PC-9 (cell line): ENCODE data around the gene ATP8B1. TPM values are rescaled to one million over a fixed set of nuclear protein-coding genes. Genes with fewer than 3 reads are reported as not detected.

ENCODE experiments used
- BruUV-seq: library from RNA; stranded (reverse); fragments of 400-500 nt; replicated peaks from 2 replicates; lab custom pipeline; 2021; lab: Mats Ljungman, UMichigan
- CTCF ChIA-PET: fragments of 300-600 bp; sonication (Branson Sonifier 250); formaldehyde crosslinking; loops from one replicate; lab custom pipeline; 2022; ENCODE audit warnings: antibody characterized with exemption; lab: Charles Lee
- POLR2A ChIA-PET: fragments of 300-600 bp; sonication (Branson Sonifier 250); formaldehyde crosslinking; loops from one replicate; lab custom pipeline; 2022; ENCODE audit warnings: antibody characterized with exemption; ENCODE audit not compliant: unreplicated experiment; lab: Charles Lee
- DNase-seq, 2 experiments: peaks; one replicate each; pipeline versions ENCODE4 v3.0.0 to v3.0.0-alpha.2; 2015 to 2022; ENCODE audit warnings: mixed read lengths in 1 of 2
- H2AFZ ChIP-seq: fragments of 200-600 bp; sonication (generic); 2 replicates; pipeline ENCODE4 v1.8.1; 2017; ENCODE audit warnings: antibody characterized with exemption
- H3F3A ChIP-seq: fragments of 200-600 bp; sonication (generic); 2 replicates; pipeline ENCODE4 v1.8.1; 2017; ENCODE audit warnings: antibody characterized with exemption, mild to moderate bottlenecking, low read depth; ENCODE audit not compliant: insufficient read depth
- H3K27ac ChIP-seq: fragments of 200-600 bp; sonication (generic); 2 replicates; pipeline ENCODE4 v1.6.1; 2016; ENCODE audit warnings: mixed run types
- H3K27me3 ChIP-seq: fragments of 200-600 bp; sonication (generic); 2 replicates; pipeline ENCODE4 v1.6.1; 2016; ENCODE audit warnings: low read depth, mixed run types; ENCODE audit not compliant: insufficient read depth
- H3K36me3 ChIP-seq: fragments of 200-600 bp; sonication (generic); 2 replicates; pipeline ENCODE4 v1.6.1; 2016; ENCODE audit warnings: low read depth, mixed run types
- H3K4me1 ChIP-seq: fragments of 200-600 bp; sonication (generic); replicated peaks from 2 replicates; pipeline ENCODE4 v1.6.1; 2016; ENCODE audit warnings: mixed run types; ENCODE audit not compliant: insufficient read depth
- H3K4me2 ChIP-seq: fragments of 200-600 bp; sonication (generic); 2 replicates; pipeline ENCODE4 v1.6.1; 2017; ENCODE audit warnings: mixed run types
- H3K4me3 ChIP-seq: fragments of 200-600 bp; sonication (generic); 2 replicates; pipeline ENCODE4 v1.6.1; 2016; ENCODE audit warnings: mixed run types
- H3K79me2 ChIP-seq: fragments of 200-600 bp; sonication (generic); 2 replicates; pipeline ENCODE4 v1.6.1; 2017; ENCODE audit warnings: low read depth, mixed run types
- H3K9me2 ChIP-seq: fragments of 200-600 bp; sonication (generic); 2 replicates; pipeline ENCODE4 v1.8.1; 2017; ENCODE audit warnings: mild to moderate bottlenecking; ENCODE audit not compliant: insufficient read depth
- H3K9me3 ChIP-seq: fragments of 200-600 bp; sonication (generic); 2 replicates; pipeline ENCODE4 v1.8.1; 2016; ENCODE audit warnings: low read depth; ENCODE audit not compliant: insufficient read depth
- H4K20me1 ChIP-seq: fragments of 200-600 bp; sonication (generic); 2 replicates; pipeline ENCODE4 v1.8.1; 2017; ENCODE audit not compliant: insufficient read depth
- EZH2 ChIP-seq: fragments of 200-600 bp; sonication (generic); IDR thresholded peaks from 2 replicates; pipeline ENCODE4 v1.8.0; 2017; ENCODE audit warnings: antibody characterized with exemption, low read depth
- intact Hi-C: fragments of 100-400 bp; cut with micrococcal nuclease; formaldehyde crosslinking; loops from one replicate; pipeline ENCODE4 v1.10.0; 2022; ENCODE audit not compliant: unreplicated experiment
- total RNA-seq: library from RNA; stranded (reverse); gene quantifications from 2 replicates; pipeline ENCODE4 v1.2.3, GENCODE V29; 2021
- TF ChIP-seq, protein P1 (sequence below): fragments of 200-600 bp; sonication (generic); conservative IDR thresholded peaks from 2 replicates; pipeline ENCODE4 v1.6.1; 2017; ENCODE audit warnings: mixed run types, antibody characterized with exemption, mild to moderate bottlenecking, moderate library complexity

ATP8B1 gene
- total RNA-seq, 1 experiment from 2014 or later, result 23.4 TPM

DNA sequence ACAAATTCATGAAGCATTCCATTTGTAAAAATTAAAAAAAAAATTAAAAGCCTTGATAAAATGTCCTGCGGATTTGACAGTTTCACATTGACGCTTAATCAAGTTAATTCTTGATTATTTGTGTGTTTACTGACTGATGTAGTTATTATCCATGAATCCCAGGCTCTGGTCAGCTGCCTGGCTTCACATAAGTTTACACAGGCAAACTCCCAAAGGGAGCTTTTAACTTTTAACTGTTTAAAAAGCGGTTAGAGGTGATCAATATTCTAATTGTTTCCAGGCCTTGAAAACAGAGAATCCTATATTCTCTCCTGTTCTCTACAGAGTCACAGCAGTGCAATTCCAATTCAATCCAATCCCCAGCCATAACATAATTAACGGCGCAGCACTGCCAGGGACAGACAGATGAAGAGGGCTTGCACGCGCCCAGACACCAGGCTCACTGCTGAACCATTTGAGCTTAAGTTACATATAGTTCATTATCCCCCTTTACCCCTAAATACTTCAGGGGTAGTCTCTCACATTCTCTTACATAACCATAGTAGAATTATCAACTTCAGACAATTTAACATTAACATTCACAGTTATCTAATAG is 47.5 kb downstream of the ATP8B1 start:
- no peak for DNase-seq
- Histone ChIP-seq H3K4me2 (no peak overlapping the region), H3K27ac (no peak overlapping the region), H3K9me3 (no peaks in the 10 kb centered on the region), H3K4me1 (peaks cover 14% of the 10 kb centered on the region; the same call in 1 of the 2 replicates), H4K20me1 (0 out of 2 replicates have a peak, but pooled peaks cover 4% of the 10 kb centered on the region), H3K4me3 (no peak overlapping the region), H3K36me3 (peaks cover 3% of the 10 kb centered on the region), H3K9me2 (no peaks in the 10 kb centered on the region), H3K79me2 (peaks cover 38% of the 10 kb centered on the region), H3K27me3 (no peaks in the 10 kb centered on the region), H2AFZ (no peak overlapping the region), H3F3A (peaks cover 13% of the 10 kb centered on the region)
- ChIA-PET POLR2A (interaction anchor here (0.7 kb wide), 1 partner anchor 15 kb away, joined by 5 read pairs; no protein-coding TSS in a partner anchor), CTCF (no interaction called here)
- no peak for TF ChIP-seq EZH2
- TF ChIP-seq, protein P1, sequence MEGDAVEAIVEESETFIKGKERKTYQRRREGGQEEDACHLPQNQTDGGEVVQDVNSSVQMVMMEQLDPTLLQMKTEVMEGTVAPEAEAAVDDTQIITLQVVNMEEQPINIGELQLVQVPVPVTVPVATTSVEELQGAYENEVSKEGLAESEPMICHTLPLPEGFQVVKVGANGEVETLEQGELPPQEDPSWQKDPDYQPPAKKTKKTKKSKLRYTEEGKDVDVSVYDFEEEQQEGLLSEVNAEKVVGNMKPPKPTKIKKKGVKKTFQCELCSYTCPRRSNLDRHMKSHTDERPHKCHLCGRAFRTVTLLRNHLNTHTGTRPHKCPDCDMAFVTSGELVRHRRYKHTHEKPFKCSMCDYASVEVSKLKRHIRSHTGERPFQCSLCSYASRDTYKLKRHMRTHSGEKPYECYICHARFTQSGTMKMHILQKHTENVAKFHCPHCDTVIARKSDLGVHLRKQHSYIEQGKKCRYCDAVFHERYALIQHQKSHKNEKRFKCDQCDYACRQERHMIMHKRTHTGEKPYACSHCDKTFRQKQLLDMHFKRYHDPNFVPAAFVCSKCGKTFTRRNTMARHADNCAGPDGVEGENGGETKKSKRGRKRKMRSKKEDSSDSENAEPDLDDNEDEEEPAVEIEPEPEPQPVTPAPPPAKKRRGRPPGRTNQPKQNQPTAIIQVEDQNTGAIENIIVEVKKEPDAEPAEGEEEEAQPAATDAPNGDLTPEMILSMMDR, result no peak
- intact Hi-C loops, result no loop called here
- no TSS peak for BruUV-seq

DNA sequence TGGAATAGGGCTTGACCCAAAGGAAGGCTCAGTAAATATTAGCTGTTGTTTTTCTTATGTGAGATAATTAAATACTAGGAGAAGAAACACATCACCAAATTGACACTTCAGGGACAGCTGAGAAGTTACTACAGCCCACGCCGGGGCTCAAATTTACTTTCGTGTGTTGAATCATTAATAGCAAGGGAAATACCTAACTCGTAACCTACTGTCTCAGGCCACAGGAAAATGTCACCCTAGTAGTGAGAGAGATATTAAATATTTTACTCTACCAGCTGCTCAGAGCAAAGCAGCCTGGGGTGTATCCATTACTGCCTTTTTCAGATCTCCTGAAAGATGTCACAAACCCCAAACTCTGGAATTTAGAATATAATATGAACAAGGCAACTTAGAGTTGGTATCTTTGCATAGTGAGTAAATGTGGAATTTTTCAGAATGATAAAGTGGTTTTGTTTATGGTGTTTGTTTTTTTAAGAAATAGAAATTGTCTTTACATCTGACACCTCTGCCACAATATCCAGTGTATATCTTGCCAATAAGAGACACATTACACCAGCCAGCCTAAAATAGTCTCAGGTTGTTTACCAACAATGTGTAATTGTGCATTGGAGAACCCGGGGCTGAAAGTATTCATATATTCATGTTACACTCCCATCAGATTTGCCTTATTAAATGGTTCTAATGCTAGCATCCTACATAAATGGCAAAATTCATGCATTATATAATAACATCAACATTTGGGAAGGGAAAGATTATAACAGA is 48.4 kb downstream of the ATP8B1 start:
- H3K4me3 ChIP-seq, result no peak overlapping the region
- H3K27ac ChIP-seq, result no peak overlapping the region
- TF ChIP-seq, protein P1, result no peak
- intact Hi-C loops, result no loop called here
- no peaks in the 10 kb centered on the region for H3K27me3 ChIP-seq
- H3K4me1 ChIP-seq, result peaks cover 11% of the 10 kb centered on the region; the same call in 1 of the 2 replicates
- H3F3A ChIP-seq, result peaks cover 7% of the 10 kb centered on the region; the same call in 1 of the 2 replicates
- H4K20me1 ChIP-seq, result 0 out of 2 replicates have a peak, but pooled peaks cover 4% of the 10 kb centered on the region
- H3K79me2 ChIP-seq, result peaks cover 32% of the 10 kb centered on the region
- CTCF ChIA-PET, result no interaction called here
- POLR2A ChIA-PET, result no interaction called here
- no peak overlapping the region for H3K4me2 ChIP-seq
- no peaks in the 10 kb centered on the region for H3K9me2 ChIP-seq
- no TSS peak for BruUV-seq
- peaks cover 3% of the 10 kb centered on the region; the same call in 1 of the 2 replicates for H3K36me3 ChIP-seq
- no peak overlapping the region for H2AFZ ChIP-seq
- no peaks in the 10 kb centered on the region for H3K9me3 ChIP-seq
- no peak for DNase-seq

DNA sequence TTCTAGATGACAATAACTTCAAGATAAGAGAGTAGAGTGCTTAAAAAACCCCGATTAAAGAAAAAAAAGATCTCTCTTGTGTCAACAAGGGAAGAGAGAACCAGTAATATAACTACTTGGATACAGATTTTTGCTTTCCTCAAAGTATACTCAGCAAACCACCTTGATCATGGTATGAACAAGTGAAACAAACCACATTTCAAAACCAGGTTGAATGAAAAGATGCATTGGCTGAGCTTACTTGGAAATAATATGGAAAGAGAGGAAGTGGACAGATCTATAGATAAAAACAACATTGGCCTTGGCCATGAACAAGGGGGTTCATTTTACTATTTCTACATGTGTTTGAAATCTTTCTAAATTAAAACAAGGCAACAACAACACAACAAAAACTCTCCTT is 50.1 kb downstream of the ATP8B1 start:
- Histone ChIP-seq H4K20me1 (0 out of 2 replicates have a peak, but pooled peaks cover 8% of the 10 kb centered on the region), H3F3A (peaks cover 20% of the 10 kb centered on the region), H3K4me3 (no peak overlapping the region), H3K9me3 (no peaks in the 10 kb centered on the region), H3K79me2 (peaks cover 31% of the 10 kb centered on the region), H3K4me2 (no peak overlapping the region), H3K9me2 (no peaks in the 10 kb centered on the region), H2AFZ (no peak overlapping the region), H3K27ac (no peak overlapping the region), H3K36me3 (no peaks in the 10 kb centered on the region), H3K4me1 (peaks cover 22% of the 10 kb centered on the region), H3K27me3 (no peaks in the 10 kb centered on the region)
- CTCF ChIA-PET, result no interaction called here
- no peak for DNase-seq
- BruUV-seq, result no TSS peak
- POLR2A ChIA-PET, result no interaction called here
- intact Hi-C loops, result no loop called here
- TF ChIP-seq, protein P1, result no peak
- no peak for TF ChIP-seq EZH2
